Measurements from ENCODE around the gene DCTN2. TPM values are rescaled to one million over a fixed set of nuclear protein-coding genes. Genes with fewer than 3 reads are reported as not detected.
"Not testable (repeated sequence)": the region's sequence is repeated elsewhere in the genome, so short reads cannot be mapped to it uniquely, and the experiment has no call there.

DCTN2 gene
- total and polyA plus RNA-seq, 11 donors = 62.3 to 228 (median 109) TPM

GRCh38 chr12:57569858-57570257 is 22.9 kb upstream of the DCTN2 start:
- TF ChIP-seq, protein P1, sequence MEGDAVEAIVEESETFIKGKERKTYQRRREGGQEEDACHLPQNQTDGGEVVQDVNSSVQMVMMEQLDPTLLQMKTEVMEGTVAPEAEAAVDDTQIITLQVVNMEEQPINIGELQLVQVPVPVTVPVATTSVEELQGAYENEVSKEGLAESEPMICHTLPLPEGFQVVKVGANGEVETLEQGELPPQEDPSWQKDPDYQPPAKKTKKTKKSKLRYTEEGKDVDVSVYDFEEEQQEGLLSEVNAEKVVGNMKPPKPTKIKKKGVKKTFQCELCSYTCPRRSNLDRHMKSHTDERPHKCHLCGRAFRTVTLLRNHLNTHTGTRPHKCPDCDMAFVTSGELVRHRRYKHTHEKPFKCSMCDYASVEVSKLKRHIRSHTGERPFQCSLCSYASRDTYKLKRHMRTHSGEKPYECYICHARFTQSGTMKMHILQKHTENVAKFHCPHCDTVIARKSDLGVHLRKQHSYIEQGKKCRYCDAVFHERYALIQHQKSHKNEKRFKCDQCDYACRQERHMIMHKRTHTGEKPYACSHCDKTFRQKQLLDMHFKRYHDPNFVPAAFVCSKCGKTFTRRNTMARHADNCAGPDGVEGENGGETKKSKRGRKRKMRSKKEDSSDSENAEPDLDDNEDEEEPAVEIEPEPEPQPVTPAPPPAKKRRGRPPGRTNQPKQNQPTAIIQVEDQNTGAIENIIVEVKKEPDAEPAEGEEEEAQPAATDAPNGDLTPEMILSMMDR (IDR thresholded peaks at IDR 0.05) = no peak
- TF ChIP-seq POLR2A (IDR thresholded peaks at IDR 0.05) = no peak
- H3K27ac ChIP-seq = no peak overlapping the region

DNA sequence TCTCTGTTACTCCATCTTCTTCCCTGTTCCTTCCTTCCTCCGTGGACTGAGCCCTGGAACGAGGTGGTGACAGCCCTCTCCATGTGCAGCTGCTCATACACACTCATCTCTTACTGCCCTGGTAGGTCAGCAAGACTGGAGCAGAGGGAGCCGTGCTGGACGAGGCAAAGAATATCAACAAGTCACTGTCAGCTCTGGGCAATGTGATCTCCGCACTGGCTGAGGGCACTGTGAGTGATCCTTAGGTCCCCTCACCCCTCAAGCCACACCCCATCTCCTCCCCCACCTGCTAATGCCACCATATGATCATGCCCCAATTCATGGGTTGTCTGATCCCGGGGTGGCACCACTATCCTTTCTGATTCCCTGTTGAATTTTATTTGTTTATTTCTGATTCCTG is 21.8 kb upstream of the DCTN2 start:
- Histone ChIP-seq H3K4me1 (no peaks in the 10 kb centered on the region), H3K36me3 (no peaks in the 10 kb centered on the region), H3K9me3 (no peaks in the 10 kb centered on the region), H3K27ac (no peak overlapping the region), H3K27me3 (peaks cover 0 to 45% (median 0%) of the 10 kb centered on the region in 9 donors), H3K4me3 (no peak overlapping the region)
- DNase-seq = no peak
- ATAC-seq = no peak
- no peak for TF ChIP-seq POLR2A (IDR thresholded peaks at IDR 0.05)
- TF ChIP-seq, protein P1 (IDR thresholded peaks at IDR 0.05) = no peak
- WGBS, 4 donors = 42 to 54% (median 44%) methylated on average over 6 of the region's 6 CpGs
- intact Hi-C loops (cut with DNase I) = no loop called here

More at GRCh38 chr12:57569858-57570257, 22.9 kb upstream of the DCTN2 start:
- intact Hi-C loops (cut with DNase I) = no loop called here
- H3K27me3 ChIP-seq = peaks cover 0 to 45% (median 0%) of the 10 kb centered on the region in 9 donors
- WGBS, 4 donors = 84 to 89% (median 87%) methylated on average over 18 of the region's 18 CpGs
- no peaks in the 10 kb centered on the region for H3K4me1 ChIP-seq
- no peak overlapping the region for H3K4me3 ChIP-seq
- no peak for DNase-seq
- H3K9me3 ChIP-seq = no peaks in the 10 kb centered on the region
- ATAC-seq = no peak
- no peaks in the 10 kb centered on the region for H3K36me3 ChIP-seq

GRCh38 chr12:57564178-57564740 is 17.3 kb upstream of the DCTN2 start:
- H3K4me1 ChIP-seq = no peaks in the 10 kb centered on the region
- H3K9me3 ChIP-seq = no peaks in the 10 kb centered on the region
- H3K27me3 ChIP-seq = peaks cover 0 to 34% (median 0%) of the 10 kb centered on the region in 9 donors
- TF ChIP-seq, protein P1 (IDR thresholded peaks at IDR 0.05) = no peak
- no peak for TF ChIP-seq POLR2A (IDR thresholded peaks at IDR 0.05)
- H3K4me3 ChIP-seq = no peak overlapping the region
- WGBS, 4 donors = 79 to 87% (median 84%) methylated on average over 7 of the region's 7 CpGs
- no peak overlapping the region for H3K27ac ChIP-seq
- DNase-seq (no peak), ATAC-seq (no peak)
- intact Hi-C loops (cut with DNase I) = no loop called here
- no peaks in the 10 kb centered on the region for H3K36me3 ChIP-seq

DNA sequence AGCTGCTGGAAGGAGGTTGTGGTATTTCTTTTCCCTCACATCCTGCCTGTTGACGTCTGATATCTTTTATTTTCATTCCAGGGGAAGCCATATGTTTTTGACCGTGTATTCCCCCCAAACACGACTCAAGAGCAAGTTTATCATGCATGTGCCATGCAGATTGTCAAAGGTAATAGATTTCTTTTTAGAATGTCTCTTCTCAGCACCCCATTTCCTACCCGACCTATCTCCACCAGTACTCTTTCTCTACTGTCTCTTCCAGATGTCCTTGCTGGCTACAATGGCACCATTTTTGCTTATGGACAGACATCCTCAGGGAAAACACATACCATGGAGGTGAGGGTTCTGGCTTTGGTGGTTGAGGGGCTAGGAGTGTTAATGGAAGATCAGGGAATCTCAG is 16.4 kb upstream of the DCTN2 start:
- ATAC-seq (no peak), DNase-seq (no peak)
- Histone ChIP-seq H3K27me3 (peaks cover 0 to 28% (median 0%) of the 10 kb centered on the region in 9 donors), H3K27ac (no peak overlapping the region), H3K4me1 (no peaks in the 10 kb centered on the region), H3K9me3 (no peaks in the 10 kb centered on the region), H3K36me3 (no peaks in the 10 kb centered on the region), H3K4me3 (no peak overlapping the region)
- no peak for TF ChIP-seq POLR2A (IDR thresholded peaks at IDR 0.05)
- TF ChIP-seq, protein P1 (IDR thresholded peaks at IDR 0.05) = no peak
- intact Hi-C loops (cut with DNase I) = no loop called here
- WGBS, 4 donors = 11 to 35% (median 26%) methylated on average over 4 of the region's 4 CpGs

- H3K4me3 ChIP-seq; intact Hi-C loops (cut with DNase I); ATAC-seq; H3K4me1 ChIP-seq; H3K9me3 ChIP-seq; DNase-seq; H3K27ac ChIP-seq; H3K36me3 ChIP-seq: not testable (repeated sequence)
- 61 to 85% (median 75%) methylated on average over 1 of the region's 1 CpG for WGBS, 4 donors
- peaks cover 0 to 25% (median 0%) of the 10 kb centered on the region in 9 donors for H3K27me3 ChIP-seq
Observed at GRCh38 chr12:57561117-57561516, 14.1 kb upstream of the DCTN2 start.

All from heart left ventricle (tissue), 16 donors.